ENCODE data around the gene GFOD1.

GFOD1 gene

DNA sequence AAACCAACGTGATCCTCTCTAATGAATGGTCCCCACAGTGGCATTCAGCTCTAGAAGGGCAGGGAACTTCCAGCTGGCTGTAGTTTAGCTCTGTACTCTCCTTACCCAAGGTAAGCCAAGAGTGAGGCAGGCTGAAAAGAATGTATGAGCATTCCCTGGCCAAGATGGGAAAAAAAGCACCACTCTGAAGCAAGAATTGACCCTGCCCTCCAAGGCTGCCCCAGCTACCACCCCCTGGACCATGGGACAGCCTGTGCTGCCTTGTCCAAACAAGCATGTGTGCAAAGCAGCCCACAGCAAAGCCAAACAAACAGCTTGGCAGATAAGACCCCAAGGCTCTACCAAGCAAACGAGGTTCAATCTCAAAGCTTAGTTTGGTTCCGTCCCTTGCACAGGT is 73.9 kb downstream of the GFOD1 start:
- no peaks in the 10 kb centered on the region for H3K9me3 ChIP-seq (ENCODE audit: control insufficient read depth, low read depth, low read length)
- H3K4me1 ChIP-seq (ENCODE audit: control insufficient read depth, low read depth, low read length) = peaks cover 4% of the 10 kb centered on the region
- H3K9ac ChIP-seq (ENCODE audit: low read length) = no peak overlapping the region
- H3K36me3 ChIP-seq (ENCODE audit: control insufficient read depth, low read depth, low read length) = no peaks in the 10 kb centered on the region
- H3K4me3 ChIP-seq (ENCODE audit: low read length) = no peak overlapping the region
- H3K27me3 ChIP-seq (ENCODE audit: control insufficient read depth, insufficient read depth, low read length) = no peaks in the 10 kb centered on the region
- no peak overlapping the region for H3K27ac ChIP-seq (ENCODE audit: low read length)

DNA sequence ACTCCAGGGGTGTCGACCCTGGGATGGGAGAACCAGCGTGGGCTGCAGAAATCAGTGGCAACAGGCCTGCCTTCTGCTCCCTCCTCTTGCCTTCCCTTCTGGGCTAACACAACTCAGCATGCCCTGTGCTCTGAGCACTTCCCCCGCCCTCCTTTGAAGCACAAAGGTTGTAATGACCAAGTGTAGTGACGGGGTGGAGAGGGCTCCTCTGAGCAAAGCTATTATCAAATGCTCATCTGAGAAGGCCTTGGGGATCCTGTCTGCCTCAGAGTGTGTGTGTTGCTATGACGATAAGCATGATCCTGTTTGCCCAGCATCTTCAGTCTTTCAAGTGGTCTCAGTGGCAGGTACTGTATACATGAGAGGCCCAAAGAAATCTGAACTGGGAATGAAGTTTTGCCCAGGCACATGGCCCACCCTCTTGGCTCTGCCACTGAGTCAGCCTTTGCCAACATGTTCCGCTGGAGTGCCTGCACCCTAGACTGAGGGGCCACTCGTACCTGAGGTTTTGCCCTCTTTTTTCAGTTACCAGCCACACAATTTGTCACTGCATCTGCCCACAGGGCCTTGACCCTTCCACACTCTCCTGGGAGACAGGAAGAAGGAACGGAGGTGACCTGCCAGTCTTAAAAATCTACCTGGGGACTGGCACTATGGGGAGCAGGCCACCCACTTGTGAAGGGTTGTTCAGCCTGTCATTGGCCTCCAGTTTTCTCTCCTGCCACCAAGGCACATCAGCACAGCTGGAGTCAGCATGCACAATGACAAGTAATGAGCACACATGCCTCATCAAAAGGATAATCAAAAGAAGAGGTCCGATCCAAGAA is 74.5 kb downstream of the GFOD1 start:
- no peaks in the 10 kb centered on the region for H3K9me3 ChIP-seq (ENCODE audit: control insufficient read depth, low read depth, low read length)
- H3K27me3 ChIP-seq (ENCODE audit: control insufficient read depth, insufficient read depth, low read length) = no peaks in the 10 kb centered on the region
- H3K4me3 ChIP-seq (ENCODE audit: low read length) = no peak overlapping the region
- H3K36me3 ChIP-seq (ENCODE audit: control insufficient read depth, low read depth, low read length) = no peaks in the 10 kb centered on the region
- H3K27ac ChIP-seq (ENCODE audit: low read length) = no peak overlapping the region
- H3K9ac ChIP-seq (ENCODE audit: low read length) = no peak overlapping the region
- peaks cover 4% of the 10 kb centered on the region for H3K4me1 ChIP-seq (ENCODE audit: control insufficient read depth, low read depth, low read length)

DNA sequence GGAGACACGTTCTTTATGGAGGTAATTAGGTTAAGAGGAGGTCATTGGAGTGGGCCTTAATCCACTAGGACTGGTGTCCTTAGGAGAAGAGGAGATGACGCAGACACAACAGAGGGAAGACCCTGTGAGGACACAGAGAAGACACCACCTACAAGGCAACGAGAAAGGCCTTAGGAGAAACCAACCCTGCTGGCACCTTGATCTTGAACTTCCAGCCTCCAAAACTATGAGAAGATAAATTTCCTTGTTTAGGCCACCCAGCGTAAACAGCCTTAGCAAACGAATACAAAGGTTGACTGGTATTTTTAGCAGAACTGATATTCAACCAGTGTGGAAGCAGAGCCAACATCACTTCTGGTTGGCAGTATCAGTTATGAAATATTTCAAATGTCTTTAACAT is 75.2 kb downstream of the GFOD1 start:
- no peaks in the 10 kb centered on the region for H3K9me3 ChIP-seq (ENCODE audit: control insufficient read depth, low read depth, low read length)
- no peak overlapping the region for H3K27ac ChIP-seq (ENCODE audit: low read length)
- H3K9ac ChIP-seq (ENCODE audit: low read length) = no peak overlapping the region
- no peaks in the 10 kb centered on the region for H3K36me3 ChIP-seq (ENCODE audit: control insufficient read depth, low read depth, low read length)
- H3K27me3 ChIP-seq (ENCODE audit: control insufficient read depth, insufficient read depth, low read length) = no peaks in the 10 kb centered on the region
- H3K4me1 ChIP-seq (ENCODE audit: control insufficient read depth, low read depth, low read length) = peaks cover 4% of the 10 kb centered on the region
- no peak overlapping the region for H3K4me3 ChIP-seq (ENCODE audit: low read length)

DNA sequence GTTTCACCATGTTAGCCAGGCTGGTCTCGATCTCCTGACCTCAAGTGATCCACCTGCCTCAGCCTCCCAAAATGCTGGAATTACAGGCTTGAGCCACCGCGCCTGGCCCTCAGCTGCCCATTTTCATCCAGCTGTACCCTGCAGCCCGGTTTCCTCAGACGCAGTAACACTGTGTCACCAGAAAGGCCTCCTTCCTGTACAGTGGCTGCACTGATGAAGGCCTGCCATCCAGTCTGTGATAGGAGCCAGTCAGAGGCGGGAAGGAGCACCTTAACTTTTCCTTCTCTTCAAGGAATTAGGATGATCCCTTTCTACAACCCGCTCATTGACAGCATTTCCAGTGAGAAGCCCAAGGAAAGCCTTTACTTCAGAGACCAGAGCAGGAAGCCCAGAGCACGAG is 75.9 kb downstream of the GFOD1 start:
- peaks cover 4% of the 10 kb centered on the region for H3K4me1 ChIP-seq (ENCODE audit: control insufficient read depth, low read depth, low read length)
- H3K27ac ChIP-seq (ENCODE audit: low read length) = no peak overlapping the region
- no peaks in the 10 kb centered on the region for H3K9me3 ChIP-seq (ENCODE audit: control insufficient read depth, low read depth, low read length)
- no peaks in the 10 kb centered on the region for H3K36me3 ChIP-seq (ENCODE audit: control insufficient read depth, low read depth, low read length)
- no peak overlapping the region for H3K9ac ChIP-seq (ENCODE audit: low read length)
- H3K4me3 ChIP-seq (ENCODE audit: low read length) = no peak overlapping the region
- H3K27me3 ChIP-seq (ENCODE audit: control insufficient read depth, insufficient read depth, low read length) = no peaks in the 10 kb centered on the region

DNA sequence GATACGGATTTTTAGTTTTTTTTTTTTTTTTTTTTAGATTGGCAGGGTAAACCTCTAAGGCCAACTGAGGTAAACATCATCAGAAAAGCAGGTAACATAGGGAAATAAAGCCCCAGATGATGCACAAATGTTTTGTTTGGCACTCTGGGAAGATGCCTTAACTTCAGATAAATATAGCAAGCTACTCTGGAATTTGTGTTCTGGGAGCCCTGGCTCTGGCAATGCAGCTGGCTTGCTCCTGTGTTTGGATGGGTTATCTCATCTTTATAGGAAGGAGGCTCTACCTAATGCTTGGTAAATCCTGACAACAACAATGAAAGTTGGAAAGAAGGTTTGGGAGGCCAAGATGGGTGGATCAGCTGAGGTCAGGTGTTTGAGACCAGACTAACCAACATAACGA is 77.4 kb downstream of the GFOD1 start:
- Histone ChIP-seq H3K9ac (ENCODE audit: low read length) (no peak overlapping the region), H3K9me3 (ENCODE audit: control insufficient read depth, low read depth, low read length) (no peaks in the 10 kb centered on the region), H3K27ac (ENCODE audit: low read length) (no peak overlapping the region), H3K4me3 (ENCODE audit: low read length) (no peak overlapping the region), H3K4me1 (ENCODE audit: control insufficient read depth, low read depth, low read length) (peaks cover 4% of the 10 kb centered on the region), H3K36me3 (ENCODE audit: control insufficient read depth, low read depth, low read length) (no peaks in the 10 kb centered on the region), H3K27me3 (ENCODE audit: control insufficient read depth, insufficient read depth, low read length) (no peaks in the 10 kb centered on the region)

DNA sequence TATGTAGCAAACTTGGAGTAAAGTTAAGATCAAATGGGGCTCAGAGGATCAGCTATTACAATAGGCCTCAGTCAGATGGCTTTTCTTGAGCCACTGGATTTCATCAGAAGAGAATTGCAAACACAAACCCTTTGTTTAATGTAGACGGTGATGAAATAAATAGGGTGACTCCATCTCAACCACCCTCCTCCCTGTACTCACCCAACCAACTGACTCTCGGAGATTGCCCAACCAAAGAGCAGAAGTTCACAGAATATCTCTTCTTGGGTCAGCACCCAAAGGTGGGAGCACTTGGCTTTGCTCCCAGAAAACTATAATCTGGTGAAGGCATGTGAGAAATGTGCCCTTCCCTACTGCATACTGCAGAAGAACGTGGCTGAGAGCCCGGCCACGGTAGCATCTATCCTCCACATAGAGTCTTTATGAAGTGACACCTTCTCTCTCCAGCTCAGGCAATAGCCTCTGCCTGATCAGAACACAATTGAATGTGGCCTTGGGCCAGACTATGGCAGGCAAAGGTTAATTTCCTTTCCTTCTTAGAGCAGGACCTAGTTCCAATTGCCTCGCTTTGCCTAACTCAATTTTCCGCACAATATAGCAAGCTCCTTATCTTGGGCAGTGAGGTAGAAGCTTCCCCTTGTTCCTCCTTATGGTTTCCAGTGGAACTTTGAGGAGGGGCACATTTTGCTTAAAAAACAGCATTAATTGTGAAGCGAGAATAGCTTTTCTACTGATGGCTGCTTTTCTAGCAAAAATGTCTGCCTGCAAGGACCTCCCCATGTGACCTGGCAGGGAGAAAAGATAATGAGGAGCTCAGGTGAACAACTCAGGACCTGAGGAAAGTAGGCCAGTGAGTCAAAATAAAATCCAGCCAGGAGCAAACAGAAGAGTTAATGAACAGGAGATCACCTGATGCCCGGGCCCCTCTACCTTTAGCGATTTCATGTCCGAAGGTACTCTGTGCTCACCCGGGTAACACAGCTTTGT is 79.4 kb downstream of the GFOD1 start:
- H3K27me3 ChIP-seq (ENCODE audit: control insufficient read depth, insufficient read depth, low read length) = no peaks in the 10 kb centered on the region

DNA sequence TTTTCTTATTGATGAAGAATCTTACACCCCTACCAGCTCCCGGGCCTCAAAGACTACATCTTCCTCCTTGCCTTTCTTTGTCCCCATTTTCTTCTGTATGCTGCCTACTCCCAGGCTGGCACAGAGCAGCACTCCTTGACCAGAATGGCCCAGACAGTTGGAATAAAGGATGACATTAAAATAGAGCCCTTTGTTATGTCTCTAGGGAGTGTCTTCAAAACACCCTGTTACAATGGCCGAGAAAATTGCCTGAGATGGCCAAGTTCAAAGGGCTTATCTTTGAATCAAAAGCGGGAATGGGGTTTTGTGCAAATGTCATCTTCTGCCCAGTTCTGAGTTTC is 80.1 kb downstream of the GFOD1 start:
- Histone ChIP-seq H3K36me3 (ENCODE audit: control insufficient read depth, low read depth, low read length) (no peaks in the 10 kb centered on the region), H3K9me3 (ENCODE audit: control insufficient read depth, low read depth, low read length) (no peaks in the 10 kb centered on the region), H3K27me3 (ENCODE audit: control insufficient read depth, insufficient read depth, low read length) (no peaks in the 10 kb centered on the region), H3K9ac (ENCODE audit: low read length) (no peak overlapping the region), H3K27ac (ENCODE audit: low read length) (no peak overlapping the region), H3K4me3 (ENCODE audit: low read length) (no peak overlapping the region), H3K4me1 (ENCODE audit: control insufficient read depth, low read depth, low read length) (peaks cover under 1% of the 10 kb centered on the region)

More for the DNA sequence above, 79.4 kb downstream of the GFOD1 start:
- Histone ChIP-seq H3K9ac (ENCODE audit: low read length) (no peak overlapping the region), H3K4me1 (ENCODE audit: control insufficient read depth, low read depth, low read length) (peaks cover 4% of the 10 kb centered on the region), H3K27ac (ENCODE audit: low read length) (no peak overlapping the region), H3K36me3 (ENCODE audit: control insufficient read depth, low read depth, low read length) (no peaks in the 10 kb centered on the region), H3K4me3 (ENCODE audit: low read length) (no peak overlapping the region), H3K9me3 (ENCODE audit: control insufficient read depth, low read depth, low read length) (no peaks in the 10 kb centered on the region)

DNA sequence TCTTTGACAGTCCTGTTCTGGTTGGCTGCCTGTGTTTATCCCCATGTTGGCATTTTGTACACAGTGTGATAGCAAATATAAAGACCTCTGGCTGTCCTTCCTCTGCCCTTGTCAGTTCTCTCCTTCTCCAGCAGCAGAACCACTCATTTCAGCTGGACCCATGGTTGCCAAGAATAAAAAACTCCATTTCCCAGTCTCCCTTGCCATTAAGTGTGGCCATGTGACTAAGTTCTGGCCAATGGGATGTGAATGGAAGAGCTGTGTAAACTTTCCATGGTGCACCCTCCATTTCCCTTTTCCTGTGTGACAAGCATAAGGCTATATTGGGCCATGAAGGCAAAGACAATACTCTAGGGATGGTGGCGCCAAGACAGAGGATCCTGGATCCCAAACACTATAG is 80.6 kb downstream of the GFOD1 start:
- no peak overlapping the region for H3K4me3 ChIP-seq (ENCODE audit: low read length)
- no peaks in the 10 kb centered on the region for H3K36me3 ChIP-seq (ENCODE audit: control insufficient read depth, low read depth, low read length)
- H3K9ac ChIP-seq (ENCODE audit: low read length) = no peak overlapping the region
- H3K27me3 ChIP-seq (ENCODE audit: control insufficient read depth, insufficient read depth, low read length) = no peaks in the 10 kb centered on the region
- H3K9me3 ChIP-seq (ENCODE audit: control insufficient read depth, low read depth, low read length) = no peaks in the 10 kb centered on the region
- no peak overlapping the region for H3K27ac ChIP-seq (ENCODE audit: low read length)
- H3K4me1 ChIP-seq (ENCODE audit: control insufficient read depth, low read depth, low read length) = no peaks in the 10 kb centered on the region

DNA sequence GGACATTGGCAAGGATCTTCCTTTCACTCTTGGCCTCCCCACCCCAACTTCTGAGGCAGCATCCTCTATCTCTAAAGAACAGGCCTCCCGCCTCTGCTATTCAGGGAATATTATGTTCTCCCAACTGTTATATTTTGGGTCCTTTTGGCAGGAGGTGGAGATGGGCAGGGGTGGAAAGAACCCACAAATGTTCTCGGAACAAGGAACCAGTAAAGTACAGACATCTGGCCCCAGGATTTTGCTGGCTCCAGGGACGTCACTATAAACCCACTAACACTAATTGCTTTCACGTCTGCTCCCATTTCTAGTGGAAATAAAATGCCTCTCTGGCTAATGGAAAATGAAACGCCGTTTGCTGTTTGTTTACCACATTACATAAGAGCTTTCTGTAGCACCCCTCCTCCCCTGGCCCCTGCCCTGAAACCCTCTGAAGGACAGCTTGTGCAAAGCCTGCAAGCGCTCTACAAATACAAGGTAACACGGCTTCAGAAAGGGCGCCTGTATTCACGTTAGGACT is 81.4 kb downstream of the GFOD1 start:
- Histone ChIP-seq H3K27ac (ENCODE audit: low read length) (no peak overlapping the region), H3K4me1 (ENCODE audit: control insufficient read depth, low read depth, low read length) (no peaks in the 10 kb centered on the region), H3K27me3 (ENCODE audit: control insufficient read depth, insufficient read depth, low read length) (no peaks in the 10 kb centered on the region)

DNA sequence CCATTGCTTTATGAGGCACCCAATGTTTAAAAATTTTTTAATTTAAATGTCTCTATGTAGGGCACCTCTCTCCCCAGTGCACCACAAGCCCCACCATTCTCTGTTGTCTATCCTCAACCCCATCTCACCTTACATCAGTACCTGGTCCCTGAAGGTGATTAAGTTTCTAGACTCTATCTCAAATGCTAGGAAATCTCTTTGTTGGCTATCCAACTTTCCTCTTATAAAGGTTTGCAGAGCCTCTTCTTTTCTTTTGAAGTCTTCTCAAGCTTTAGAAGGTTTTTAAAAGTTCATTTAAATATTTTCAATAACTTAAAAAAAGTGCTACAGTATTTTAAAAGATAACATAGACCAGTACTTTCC is 82.5 kb downstream of the GFOD1 start:
- no peak overlapping the region for H3K27ac ChIP-seq (ENCODE audit: low read length)

More for the DNA sequence above, 81.4 kb downstream of the GFOD1 start:
- Histone ChIP-seq H3K9ac (ENCODE audit: low read length) (no peak overlapping the region), H3K4me3 (ENCODE audit: low read length) (no peak overlapping the region), H3K36me3 (ENCODE audit: control insufficient read depth, low read depth, low read length) (no peaks in the 10 kb centered on the region), H3K9me3 (ENCODE audit: control insufficient read depth, low read depth, low read length) (no peaks in the 10 kb centered on the region)

DNA sequence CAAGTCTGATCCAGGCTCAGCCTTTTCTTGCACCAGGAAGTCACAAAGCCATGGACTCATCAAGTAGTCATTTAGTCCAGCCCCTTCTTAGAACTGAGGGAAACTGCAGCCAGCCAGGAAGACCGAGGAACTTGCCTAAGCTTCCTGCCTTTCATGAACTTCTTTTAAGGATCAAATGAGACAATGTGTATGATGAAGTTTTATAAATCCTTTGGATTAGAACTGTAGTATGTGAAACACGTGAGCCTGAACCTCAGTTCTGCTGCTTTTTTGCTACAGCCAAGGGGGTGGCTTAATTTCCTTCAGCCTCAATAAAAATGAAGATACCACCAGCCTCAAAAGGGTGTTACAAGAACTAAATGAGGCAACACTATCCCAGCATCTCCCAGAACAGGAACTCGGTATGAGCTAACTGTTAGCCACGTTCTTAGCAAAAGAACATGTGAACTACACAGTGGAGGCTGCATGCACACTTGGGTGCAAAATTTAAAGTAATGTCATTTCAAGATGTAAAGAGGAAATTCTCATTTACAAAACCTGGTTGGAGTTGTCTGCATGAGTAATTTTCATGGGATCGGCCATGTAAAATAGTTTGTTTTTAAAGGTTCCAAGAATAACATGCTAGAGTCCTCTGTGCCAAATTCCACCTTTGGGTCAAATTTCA is 83.0 kb downstream of the GFOD1 start:
- H3K27me3 ChIP-seq (ENCODE audit: control insufficient read depth, insufficient read depth, low read length) = no peaks in the 10 kb centered on the region
- H3K36me3 ChIP-seq (ENCODE audit: control insufficient read depth, low read depth, low read length) = no peaks in the 10 kb centered on the region
- no peak overlapping the region for H3K27ac ChIP-seq (ENCODE audit: low read length)
- no peaks in the 10 kb centered on the region for H3K4me1 ChIP-seq (ENCODE audit: control insufficient read depth, low read depth, low read length)
- H3K4me3 ChIP-seq (ENCODE audit: low read length) = no peak overlapping the region
- no peak overlapping the region for H3K9ac ChIP-seq (ENCODE audit: low read length)
- H3K9me3 ChIP-seq (ENCODE audit: control insufficient read depth, low read depth, low read length) = no peaks in the 10 kb centered on the region

More for the DNA sequence above, 82.5 kb downstream of the GFOD1 start:
- H3K4me1 ChIP-seq (ENCODE audit: control insufficient read depth, low read depth, low read length) = no peaks in the 10 kb centered on the region
- H3K36me3 ChIP-seq (ENCODE audit: control insufficient read depth, low read depth, low read length) = no peaks in the 10 kb centered on the region
- H3K27me3 ChIP-seq (ENCODE audit: control insufficient read depth, insufficient read depth, low read length) = no peaks in the 10 kb centered on the region
- no peak overlapping the region for H3K9ac ChIP-seq (ENCODE audit: low read length)
- H3K4me3 ChIP-seq (ENCODE audit: low read length) = no peak overlapping the region
- no peaks in the 10 kb centered on the region for H3K9me3 ChIP-seq (ENCODE audit: control insufficient read depth, low read depth, low read length)
